Activated effector memory CD4-positive, alpha-beta T cell treated with anti-CD3 and anti-CD28 coated beads, Interleukin-2, amount 50 U/mL, for 16 hours (primary cell): ENCODE results near the gene FAM120A.

Source experiments
- DNase-seq: peaks from one replicate; pipeline ENCODE4 v3.0.0-alpha.2; 2020

The FAM120A gene

DNA sequence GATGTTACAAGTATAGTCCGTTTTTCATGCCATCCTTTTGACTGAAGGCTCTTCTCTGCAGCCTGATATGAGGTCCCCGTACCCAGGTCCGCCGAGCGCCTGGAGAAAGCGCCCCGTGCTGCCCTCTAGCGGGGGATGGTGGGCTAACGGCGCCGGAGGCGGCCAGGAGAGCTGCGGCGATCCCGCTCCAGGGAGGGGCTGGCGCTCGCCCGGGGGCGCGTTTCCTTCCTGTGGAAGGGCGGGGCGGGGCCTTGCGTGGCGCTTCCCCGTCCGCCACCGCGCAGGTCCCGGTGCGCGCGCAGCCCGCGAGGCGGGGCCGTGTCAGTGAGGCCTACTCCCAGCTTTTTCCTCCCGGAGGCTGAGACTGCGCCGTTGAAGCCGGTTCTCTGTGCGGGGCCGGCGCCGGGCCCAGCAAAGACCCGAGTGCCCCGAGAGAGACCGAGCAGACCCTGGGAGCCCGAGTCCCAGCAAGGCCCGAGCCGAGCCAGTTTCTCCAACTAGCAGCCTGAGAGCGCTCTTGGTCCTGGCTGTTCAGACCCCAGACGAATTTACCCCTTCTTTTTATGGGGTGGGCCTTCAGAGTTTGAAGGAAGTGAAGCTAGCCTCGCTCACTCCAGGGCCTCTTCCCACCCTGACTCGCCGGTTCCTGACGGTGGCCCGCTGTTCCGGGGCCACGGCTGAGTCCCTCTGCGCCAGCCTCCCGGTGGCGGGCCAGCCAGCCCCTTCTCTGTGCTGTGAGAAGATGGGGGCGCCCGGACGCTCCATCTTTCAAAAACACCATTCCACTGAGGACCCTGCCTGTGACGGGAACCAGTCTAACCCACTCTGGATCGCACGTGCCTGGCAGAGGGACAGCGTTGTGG is 115.2 kb downstream of the FAM120A start:
- DNase-seq: peak; percentile 100

DNA sequence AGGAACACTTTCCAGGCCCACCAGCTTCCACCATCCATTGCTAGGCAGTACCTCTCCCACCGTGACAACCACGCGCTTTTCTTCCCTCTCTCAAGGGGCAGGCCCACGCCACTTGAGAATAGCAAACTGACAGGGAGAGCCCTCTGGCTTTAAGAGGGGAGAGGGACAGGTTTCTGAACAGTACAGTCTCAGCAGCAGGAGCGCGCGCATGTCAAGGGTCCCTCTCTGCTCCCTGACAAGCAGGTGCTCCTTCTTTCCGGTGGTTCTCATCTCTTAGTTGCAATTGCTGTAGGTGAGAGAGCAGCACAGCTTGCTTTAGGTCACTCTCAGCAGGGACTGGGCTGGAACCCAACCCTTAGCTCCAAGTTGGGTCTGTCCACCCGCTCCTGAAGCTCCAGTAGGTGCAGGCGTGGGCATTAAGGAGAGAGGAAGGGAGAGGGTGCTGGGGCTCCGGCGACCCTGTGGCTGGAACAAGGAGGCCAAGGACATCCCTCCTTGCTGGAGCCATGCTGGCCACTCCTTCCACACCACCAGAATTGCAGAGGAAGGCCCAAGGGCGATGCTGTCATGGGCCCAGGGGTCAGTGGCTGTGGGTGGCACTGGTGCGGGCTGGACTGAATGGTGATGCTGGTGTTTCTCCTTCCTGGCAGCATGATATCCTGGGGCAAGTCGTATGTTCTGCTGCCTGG is 115.9 kb downstream of the FAM120A start:
- DNase-seq: no peak

DNA sequence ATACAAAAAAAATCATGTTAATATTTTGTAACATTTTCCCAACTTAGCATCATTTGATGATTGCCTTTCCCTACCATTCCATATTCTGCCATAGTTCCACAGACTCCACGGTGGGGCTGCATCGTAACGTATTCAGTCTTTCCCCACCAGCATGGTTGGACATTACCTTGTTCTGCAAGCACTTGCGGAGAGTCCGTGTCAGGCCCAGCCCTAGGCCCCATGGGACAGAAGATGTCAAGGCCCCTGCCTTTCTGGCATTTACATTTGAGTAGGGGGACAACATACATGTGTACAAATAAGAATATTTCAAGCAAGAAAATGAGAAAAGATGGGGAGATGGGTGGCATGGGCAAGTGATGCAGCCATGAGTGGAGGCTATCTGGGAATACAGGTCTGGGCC is 116.7 kb downstream of the FAM120A start:
- no peak for DNase-seq

DNA sequence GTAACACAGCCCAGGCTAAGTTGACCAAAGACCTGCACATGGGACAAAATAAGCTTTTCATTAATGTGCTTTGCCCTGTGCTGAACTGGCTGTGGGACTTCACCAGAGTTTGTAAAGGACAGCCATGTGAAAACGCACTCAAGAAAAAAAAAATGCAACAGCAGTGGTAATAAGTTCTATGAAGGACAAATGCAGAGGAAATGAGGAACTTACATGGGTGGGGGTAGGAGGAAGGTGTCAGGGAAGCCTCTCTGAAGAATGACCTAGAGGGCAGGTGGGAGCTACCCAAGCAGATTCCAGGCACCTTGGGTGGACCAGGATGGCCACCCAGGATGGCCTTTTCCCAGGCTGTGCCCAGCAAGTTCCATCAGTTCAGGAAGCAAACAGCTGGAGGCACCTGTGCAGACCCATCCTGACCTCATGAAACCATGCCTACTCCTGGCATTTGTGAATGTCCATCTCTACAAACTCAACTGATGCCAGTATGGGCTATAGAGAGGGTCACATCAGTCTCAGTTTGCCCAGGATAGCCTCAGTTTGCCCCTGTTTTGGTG is 118.2 kb downstream of the FAM120A start:
- no peak for DNase-seq

DNA sequence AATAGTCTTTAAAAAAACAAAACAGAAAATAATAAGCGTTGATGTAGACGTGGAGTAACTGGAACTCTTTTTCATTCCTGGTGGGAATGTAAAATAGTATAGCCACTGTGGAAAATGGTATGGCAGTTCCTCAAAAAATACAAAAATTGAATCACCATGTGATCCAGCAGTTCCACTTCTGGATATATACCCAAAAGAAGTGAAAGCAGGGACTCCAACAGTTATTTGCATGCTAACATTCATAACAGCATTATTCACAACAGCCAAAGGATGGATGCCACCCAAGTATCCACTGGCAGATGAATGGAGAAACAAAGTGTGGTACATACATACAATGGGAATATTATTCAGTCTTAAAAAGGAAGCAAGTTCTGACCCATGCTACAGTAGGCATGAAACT is 120.7 kb downstream of the FAM120A start:
- no peak for DNase-seq

DNA sequence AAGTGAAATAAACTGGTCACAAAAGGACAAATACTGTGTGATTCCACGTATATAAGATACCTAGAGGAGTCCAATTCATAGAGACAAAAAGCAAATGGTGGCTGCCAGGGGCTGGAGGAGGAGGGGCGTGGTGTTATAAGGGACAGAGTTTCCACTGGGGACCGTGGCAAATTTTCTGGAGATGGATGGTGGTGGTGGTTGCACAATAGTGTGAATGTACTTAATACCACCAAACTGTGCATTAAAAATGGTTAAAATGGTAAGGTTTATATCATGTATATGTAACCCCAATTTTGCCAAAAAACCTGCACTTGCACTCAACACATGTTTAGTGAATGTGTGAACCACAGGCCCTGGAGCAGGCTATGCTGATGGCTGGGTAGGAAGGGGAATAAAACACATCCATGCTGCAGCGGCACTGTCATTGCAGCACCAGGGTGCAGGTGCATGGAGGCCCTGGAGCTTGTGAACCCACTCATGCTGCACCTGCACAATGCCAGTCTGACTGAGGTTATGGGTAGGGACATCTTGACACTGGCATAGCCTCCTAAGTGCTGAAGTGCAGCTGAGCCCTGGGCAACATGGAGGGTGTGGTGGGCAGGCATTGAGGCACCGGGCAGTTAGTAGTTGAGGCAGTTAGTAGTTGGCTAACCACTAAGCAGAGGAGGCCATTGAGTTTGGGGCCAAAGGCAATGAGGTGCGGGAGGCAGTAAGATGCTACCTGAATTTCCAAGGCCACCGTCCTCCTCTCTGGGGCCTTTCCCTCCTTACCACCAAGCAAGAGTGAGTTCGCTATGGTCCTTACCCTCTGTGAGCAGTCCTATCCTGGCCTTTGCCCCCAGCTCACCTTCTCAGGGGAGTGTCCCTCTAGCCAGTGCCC is 121.4 kb downstream of the FAM120A start:
- DNase-seq: no peak

DNA sequence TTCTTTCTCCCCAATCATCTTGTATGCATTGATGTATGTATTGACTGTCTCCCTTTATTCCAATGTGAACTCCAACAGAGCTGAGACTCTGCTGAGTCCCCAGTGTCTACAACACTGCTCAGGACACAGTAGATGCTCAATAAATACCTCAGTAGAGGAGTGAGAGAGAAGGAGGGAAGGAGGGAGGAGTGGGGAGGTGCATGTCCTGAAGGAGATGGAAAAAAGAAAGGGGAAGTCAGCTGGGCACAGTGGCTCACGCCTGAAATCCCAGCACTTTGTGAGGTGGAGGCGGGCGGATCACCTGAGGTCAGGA is 122.0 kb downstream of the FAM120A start:
- no peak for DNase-seq

DNA sequence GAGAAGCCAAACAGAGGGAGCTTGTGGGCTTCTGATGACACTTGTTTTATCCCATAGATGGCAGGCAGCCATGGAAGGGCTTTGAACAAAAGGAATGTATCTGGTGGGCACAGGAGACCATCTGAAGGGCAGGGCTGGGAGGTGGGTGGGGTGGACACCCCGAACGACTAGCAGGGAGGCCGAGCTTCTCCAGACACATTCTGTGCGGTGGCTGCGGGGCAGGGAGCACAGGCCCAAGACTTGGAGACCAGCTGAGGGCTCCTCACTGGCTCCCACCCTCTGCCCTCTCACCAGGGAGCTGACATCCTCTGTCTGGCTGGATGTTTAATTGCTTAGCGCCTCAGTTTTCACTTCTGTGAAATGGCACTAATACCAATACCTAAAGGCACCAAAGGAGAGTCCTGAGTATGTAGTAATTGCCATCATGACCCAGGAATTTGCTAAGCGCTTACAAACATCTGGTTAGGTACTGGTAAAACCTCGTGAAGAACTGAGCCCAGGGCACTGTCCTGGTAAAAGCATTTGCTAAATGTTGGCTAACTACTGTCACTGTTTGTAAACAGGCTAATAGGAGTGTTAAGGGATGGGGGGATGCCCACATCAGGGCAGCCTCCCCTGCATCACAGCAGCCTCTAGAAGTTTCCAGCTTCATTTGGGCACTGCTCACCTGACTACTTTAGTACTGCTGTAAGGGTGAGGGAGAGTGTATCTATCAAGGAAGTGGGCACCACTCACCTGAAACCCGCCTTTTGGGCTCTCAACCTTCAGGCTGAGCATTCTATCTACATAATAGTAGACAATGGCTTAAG is 122.8 kb downstream of the FAM120A start:
- DNase-seq: peak; percentile 57

DNA sequence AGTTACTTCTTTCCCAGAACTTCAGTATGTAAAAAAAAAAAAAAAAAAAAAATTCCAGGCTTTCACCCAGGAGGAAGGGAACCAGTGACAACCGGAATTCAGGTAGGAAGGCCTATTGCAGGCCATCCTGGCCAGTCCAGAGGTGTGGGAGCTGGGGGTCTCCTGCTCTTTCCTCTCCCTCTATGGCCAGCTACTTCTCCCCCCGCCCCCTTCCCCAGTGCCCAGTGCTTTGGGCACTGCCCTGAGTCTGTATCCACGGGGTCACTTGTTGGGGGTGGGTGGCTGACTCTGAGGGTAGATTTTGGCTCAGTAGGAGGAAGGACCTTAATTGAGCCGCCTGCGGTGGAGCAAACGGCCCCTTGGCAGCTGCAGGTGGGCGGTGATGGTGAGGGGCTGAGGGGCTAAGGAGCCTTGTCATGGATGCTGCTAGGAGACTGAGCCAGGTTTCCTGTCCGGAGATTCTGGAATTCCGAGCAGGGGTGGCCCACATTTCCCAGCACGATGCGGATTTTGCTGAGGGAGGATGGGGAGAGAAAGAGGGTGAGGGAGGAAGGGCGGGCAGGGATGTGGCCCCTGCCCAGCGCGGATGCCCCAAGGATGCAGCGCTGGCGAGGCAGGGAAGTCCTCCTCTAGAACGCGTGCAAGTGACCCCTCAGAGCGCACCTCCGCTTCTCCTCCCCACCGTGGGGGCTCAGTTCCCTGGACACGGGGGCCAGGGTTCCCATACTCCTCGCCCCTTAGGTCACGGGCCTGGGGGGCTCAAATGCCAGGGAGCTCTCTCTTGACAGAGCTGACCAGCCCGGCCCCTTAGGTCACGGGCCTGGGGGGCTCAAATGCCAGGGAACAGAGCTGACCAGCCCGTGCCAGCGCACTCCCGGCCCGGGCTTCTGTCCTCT is 123.7 kb downstream of the FAM120A start:
- peak; percentile 63 for DNase-seq

DNA sequence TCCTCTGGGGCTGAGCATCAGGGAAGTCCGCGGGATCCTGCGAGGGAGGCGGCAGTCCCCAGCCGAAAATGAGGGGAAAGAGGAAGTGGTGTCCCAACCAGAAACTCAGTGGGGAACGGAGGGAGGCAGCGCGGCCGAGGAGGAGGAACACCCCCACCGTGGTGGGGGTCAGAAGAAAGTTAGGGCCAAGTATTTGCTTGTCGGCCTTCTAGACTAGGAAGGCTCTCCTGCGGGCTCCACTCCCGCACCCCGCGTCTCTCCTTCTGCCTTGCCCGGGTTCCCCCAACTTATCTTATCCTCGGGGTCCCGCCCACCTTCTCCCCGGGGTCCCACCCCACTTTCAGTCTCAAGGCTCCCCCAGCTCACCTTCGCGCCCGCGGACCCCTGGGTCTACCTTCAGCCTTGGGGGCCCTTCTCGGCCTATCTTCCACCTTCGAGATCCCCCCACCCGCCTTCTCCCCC is 124.3 kb downstream of the FAM120A start:
- DNase-seq: peak; percentile 82

DNA sequence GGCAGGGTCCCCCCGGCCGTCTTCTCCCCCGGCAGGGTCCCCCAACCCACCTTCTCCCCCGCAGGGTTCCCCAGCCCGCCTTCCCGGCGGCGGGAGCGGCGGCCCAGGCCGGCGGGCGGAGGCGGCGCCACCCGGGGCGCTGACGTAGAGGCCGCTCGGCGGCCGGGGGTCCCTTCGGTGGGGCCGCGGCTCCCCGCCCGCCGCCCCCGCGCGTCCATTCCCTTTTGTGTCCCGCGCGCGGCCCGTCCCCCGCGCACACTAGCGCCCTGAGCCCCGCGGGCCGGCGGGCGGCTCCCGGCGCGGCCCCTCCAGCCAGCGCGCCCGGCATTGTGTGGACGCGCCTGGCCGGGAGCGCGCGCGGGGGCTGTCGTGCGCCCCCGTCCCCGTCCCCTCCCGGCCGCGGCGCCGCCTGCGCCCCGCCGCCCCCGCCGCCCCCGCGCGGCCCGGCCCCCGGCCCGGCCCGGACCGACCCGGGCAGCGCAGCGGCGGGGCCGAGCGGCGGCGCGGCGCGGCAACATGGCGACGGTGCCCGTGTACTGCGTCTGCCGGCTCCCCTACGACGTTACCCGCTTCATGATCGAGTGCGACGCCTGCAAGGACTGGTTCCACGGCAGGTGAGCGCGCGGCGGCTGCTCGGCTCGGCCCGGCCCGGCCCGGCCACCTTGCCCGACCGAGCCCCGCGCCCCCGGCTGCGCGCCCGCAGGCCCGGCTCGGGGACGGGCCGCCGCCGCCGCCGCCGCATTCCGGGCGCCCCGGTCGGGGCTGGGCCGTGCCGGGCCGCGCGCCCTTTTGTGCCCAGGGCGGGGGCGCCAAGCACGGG is 125.0 kb downstream of the FAM120A start, which contains the start of gene PHF2:
Gene PHF2, plus strand, starts transcription at position 327 of the 820 bp plus-strand sequence. Its CDS starts 190 bp downstream, at position 517.
- peak; percentile 77 for DNase-seq

DNA sequence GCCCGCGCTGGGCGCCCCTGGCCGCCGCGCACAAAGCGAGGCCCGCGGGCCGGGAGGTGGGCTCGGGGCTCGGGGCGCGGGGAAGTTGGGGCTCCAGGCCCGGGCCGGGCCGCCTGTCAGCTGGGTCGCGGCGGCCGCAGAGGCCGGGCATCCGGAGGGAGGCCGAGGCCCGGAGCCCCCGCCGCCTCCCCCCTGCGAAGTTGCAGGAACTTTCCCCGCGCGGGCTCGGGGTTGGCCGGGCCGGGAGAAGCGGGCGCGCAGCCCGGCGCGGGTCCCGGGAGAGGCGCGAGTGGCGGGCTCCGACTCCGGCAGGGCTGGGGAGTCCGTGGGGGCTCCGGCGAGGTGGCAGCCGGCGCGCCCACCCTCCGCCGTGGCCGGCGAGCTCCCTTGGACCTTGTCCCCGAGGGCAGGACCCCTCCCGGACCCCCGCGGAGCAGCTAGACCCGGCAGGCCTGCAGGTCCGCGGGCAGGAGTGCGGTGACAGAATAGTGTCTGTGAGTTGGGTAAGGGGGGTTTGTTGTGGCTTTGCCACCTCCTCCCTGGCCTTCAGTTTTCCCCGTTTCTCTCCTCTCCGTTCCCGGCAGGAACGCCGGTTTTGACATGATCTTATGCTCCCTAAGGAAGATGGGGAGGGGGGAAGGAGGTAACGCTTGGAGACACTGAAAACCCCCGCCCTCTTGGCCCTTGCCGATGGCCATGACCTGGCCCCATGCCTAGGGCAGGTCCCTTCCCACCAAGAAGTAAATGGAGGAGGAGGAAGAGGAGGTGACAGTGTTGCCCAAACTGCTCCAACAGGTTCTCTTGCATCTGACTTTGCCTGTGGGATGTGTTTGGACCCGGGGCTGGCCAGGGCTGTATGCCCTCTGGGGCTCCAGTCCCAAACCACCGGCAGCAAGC is 125.8 kb downstream of the FAM120A start:
- peak; percentile 68 for DNase-seq

DNA sequence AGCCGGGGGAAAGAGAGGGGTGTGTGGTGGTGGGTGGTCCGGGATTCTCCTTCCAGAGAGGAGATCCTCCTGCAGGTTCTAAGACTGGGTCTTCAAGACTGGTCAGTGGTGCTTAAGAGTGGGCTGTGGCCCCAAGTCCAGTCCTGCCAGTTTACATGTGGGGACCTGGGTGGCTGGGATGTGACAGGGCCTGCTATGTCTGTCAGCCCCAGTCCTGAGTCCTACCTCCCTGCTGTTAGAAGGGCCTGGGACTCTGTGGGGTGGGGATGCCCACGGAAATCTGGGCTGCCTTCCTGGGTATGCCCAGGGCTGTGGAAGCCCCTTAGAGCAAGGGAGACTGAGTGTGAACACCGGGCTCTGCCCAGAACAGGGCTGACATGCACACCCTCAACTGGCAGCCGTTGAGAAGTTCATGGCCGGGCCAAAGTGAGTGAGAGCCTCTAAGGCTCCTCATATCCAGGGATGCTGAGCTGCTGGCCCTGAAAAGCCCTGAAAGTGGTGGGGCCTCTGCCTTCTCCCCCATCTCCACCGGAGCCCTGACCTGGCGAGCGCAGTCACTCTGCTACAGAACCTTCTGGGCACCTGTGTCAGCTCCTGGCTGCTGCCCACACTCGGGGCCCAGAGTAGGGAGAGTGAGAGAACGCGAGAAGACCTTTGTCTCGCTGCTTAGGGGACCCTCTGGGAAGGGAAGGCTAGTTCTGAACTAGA is 126.6 kb downstream of the FAM120A start:
- peak; percentile 62 for DNase-seq

DNA sequence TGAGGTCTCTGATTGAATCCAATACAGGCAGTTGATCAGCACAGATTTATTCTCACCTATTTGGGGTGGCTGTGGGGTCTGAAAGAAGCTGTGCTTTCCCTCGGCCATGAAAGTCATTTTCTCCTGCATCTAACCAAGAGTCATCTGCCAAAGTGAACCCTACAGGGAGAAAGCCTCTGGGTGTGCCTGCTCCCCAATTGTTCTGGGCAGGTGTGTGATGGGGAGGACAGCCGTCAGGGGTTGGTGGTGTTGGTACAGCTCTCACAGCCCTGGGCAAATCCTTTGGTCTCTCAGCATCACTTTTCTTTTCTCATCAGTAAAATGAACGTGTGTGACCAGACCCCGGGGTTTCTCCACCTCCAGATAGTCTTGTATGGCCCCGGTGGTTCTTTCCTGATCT is 127.4 kb downstream of the FAM120A start:
- peak; percentile 54 for DNase-seq

DNA sequence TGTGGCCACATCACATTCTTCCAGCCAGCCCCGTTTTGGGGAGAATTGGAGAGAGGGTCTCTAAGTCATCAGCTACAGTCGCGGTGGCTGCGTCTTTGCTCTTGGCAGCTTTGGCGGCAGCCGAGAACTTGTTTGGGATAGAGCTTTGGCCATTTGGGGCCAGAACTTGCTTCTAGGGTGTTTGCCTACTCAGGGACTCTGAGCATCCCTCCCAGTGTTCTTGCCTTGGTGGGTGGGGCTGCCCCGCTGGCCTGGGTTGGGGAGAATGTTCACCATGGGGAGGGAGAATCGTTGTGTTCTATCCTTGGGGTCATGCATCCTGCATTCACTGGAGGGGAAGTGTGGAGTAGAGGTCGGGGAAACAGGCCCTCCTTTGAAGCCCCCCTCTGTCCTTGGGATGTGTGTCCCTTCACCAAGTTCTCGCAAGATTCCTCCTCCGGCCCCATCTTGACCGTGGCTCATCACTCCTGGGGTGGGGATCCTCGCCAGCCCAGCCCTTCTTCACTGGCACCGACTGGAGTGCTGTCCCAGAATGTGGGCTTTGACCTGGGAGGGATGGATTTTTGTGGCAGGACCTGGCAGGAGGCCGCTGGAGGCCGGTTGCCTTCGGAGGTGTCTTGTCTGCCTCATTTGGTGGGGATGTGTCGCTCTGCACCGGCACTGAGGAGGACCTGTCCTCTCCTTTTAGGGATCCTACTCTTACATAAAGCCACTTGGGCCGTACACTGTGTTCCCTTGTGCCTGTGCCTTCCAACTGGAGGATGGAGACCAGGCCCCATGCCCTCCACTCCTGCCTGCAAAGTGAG is 128.4 kb downstream of the FAM120A start:
- DNase-seq: peak; percentile 59

DNA sequence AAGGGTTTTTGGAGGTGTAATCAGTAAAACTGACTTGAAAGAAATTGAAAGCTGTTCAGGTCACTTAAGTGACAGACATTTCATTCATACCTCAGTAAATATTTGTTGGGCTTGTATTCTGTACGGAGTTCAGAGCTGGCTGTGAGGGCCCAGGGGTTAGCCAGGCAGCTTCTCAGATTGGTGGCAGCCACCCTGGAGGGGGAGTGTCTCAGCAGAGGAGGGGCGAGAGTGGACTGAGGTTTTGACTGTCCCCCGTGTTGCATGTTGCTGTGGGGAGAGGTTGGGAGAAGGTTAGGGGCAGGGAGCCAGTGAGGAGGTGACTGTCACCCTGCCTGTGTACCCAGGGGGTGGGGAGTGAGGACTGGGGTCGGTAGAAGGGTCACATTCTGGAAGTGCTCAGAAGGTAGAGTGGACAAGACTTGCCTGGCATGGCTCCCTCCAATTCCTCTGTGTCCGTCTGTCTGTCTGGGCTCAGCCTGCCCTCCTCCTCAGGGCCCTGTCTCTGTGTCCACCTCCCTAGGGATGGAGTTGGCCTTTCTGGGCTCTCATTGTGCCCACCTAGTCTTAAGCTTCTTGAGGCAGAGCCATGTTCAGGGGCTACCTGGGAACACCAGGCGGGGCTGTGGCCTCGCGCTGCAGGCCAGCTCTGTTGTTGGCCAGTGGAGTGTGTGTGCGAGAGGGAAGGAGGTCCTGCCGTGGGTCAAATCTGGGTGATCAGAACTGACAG is 129.3 kb downstream of the FAM120A start:
- peak; percentile 45 for DNase-seq

DNA sequence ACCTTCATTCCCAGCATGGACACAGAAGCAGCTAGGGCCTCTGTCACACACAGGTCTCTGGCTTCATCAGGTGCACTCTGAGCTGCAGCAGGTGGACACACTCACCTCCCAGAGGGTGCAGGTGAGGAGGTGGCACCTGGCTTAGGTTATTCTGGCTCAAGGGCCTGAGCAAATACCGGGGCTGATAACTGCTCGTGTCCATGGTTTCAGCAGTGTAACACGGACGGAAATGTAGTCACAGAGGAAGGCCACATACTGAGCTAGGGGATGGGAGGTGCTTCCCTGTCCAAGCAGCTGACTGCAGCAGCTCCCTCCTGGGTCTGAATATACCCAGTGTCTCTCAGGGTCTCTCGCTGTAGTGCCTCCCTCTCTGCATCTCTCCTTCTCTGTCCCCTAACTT is 130.6 kb downstream of the FAM120A start:
- DNase-seq: peak; percentile 39
